Brain microvascular endothelial cell (primary cell): ENCODE data around the gene SAMD1.

Source experiments
- DNase-seq: peaks from one replicate; pipeline ENCODE4 v3.0.0-alpha.2; 2020
- H3K27ac ChIP-seq: fragments of 250-450 bp; sonication (Bioruptor Pico); 2 replicates; pipeline ENCODE4 v1.5.1; 2020; ENCODE audit warnings: mild to moderate bottlenecking, moderate library complexity
- H3K27me3 ChIP-seq: fragments of 250-450 bp; sonication (Bioruptor Pico); replicated peaks from 2 replicates; pipeline ENCODE4 v1.5.1; 2020; ENCODE audit warnings: mild to moderate bottlenecking
- H3K36me3 ChIP-seq: fragments of 250-450 bp; sonication (Bioruptor Pico); replicated peaks from 2 replicates; pipeline ENCODE4 v1.5.1; 2020; ENCODE audit warnings: mild to moderate bottlenecking
- H3K4me3 ChIP-seq: 2 replicates; pipeline ENCODE4 v1.5.1; 2011; ENCODE audit warnings: low read depth, mild to moderate bottlenecking, control low read depth, low read length, moderate library complexity
- in situ Hi-C: cut with HindIII; loops from 2 replicates; pipeline ENCODE4 v1.10.0; 2017; ENCODE audit warnings: low sequenced_read_pairs, low pct_ligation_motif_present
- TF ChIP-seq, protein P1 (sequence below): IDR thresholded peaks from 2 replicates; pipeline ENCODE4 v1.5.1; 2011; ENCODE audit warnings: low read depth, mild to moderate bottlenecking, moderate library complexity, low read length, control low read depth, inconsistent platforms; ENCODE audit errors: missing control alignments

The SAMD1 gene

GRCh38 chr19:14059093-14059480, 31.5 kb downstream of the SAMD1 start:
- Histone ChIP-seq H3K4me3 (no peak overlapping the region), H3K27me3 (peaks cover 12% of the 10 kb centered on the region), H3K27ac (no peak overlapping the region), H3K36me3 (no peaks in the 10 kb centered on the region)
- in situ Hi-C loops: no loop called here
- TF ChIP-seq, protein P1, sequence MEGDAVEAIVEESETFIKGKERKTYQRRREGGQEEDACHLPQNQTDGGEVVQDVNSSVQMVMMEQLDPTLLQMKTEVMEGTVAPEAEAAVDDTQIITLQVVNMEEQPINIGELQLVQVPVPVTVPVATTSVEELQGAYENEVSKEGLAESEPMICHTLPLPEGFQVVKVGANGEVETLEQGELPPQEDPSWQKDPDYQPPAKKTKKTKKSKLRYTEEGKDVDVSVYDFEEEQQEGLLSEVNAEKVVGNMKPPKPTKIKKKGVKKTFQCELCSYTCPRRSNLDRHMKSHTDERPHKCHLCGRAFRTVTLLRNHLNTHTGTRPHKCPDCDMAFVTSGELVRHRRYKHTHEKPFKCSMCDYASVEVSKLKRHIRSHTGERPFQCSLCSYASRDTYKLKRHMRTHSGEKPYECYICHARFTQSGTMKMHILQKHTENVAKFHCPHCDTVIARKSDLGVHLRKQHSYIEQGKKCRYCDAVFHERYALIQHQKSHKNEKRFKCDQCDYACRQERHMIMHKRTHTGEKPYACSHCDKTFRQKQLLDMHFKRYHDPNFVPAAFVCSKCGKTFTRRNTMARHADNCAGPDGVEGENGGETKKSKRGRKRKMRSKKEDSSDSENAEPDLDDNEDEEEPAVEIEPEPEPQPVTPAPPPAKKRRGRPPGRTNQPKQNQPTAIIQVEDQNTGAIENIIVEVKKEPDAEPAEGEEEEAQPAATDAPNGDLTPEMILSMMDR: peak; percentile 88
- no peak for DNase-seq

DNA sequence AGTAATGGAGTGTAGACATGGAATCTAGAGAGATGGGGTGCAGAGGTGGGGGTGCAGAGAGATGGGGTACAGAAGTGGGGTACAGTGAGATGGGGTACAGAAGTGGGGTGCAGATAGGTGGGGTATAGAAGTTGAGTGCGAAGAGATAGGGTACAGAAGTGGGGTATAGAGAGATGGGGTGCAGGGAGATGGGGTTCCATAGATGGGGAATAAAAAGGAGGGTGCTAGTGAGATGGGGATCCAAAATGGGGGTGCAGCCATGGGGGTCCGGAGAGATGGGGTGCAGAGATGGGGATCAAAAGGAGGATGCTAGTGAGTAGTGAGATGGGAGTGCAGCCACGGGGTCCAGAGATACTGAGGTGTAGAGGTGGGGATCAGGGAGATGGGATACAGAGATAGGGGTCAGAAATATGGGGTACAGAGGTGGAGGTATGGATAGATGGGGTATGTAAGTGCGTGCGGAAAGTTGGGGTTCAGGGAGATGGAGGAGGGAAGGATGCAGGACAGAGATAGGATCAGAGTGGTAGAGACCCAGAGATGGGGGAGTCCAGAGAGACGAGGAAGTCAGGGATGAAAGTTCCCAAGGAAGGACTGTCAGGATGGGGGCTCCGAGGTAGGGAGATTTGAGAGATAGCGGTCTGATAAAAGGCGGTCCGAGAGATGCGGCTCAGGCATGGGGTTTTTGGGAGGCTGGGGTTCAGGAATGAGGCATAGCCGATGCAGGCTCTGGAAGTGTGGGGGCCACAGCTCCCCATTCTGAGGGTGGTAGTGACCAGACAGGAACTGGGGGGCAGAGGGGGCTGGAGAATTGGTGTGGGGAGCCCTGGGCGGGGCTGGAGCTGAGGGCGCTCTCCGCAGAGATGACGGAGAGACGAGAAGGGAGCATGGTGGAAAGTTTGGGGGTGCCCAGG, 32.1 kb downstream of the SAMD1 start:
- peaks cover 12% of the 10 kb centered on the region for H3K27me3 ChIP-seq
- H3K4me3 ChIP-seq: no peak overlapping the region
- TF ChIP-seq, protein P1: no peak
- no peaks in the 10 kb centered on the region for H3K36me3 ChIP-seq
- in situ Hi-C loops: no loop called here
- DNase-seq: no peak
- H3K27ac ChIP-seq: no peak overlapping the region

DNA sequence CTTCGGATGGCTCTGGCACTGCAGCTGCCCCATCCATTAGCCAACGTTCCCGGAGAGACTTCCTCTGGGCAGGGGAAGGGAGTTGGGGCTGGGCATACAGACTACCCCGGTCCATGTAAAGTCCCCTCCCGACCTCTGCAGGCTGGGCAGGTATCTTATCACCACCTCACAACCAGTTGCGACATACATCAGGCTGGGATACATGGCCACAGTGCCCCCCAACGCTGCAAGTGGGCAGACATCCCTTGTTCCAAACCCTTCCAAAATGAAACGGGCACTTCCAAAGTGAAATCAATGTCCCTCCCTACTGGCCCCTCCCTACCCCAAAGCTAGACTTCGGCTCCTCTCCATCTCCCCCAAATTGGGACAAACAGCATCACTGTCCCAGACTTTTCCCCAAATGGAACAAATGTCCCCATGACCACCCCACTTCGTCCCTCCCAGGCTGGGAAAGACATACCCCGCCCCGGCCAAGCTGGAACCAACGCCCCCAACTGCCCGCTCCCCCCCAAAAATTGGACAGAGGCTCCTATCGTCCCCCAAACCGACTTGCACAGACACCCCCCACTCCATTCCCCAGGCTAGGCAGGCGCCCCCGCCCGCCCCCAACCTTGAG, 33.7 kb downstream of the SAMD1 start:
- in situ Hi-C loops: no loop called here
- no peak for DNase-seq
- Histone ChIP-seq H3K27ac (no peak overlapping the region), H3K4me3 (peak overlapping the region; percentile 30), H3K36me3 (no peaks in the 10 kb centered on the region), H3K27me3 (peaks cover 12% of the 10 kb centered on the region)
- TF ChIP-seq, protein P1: no peak

DNA sequence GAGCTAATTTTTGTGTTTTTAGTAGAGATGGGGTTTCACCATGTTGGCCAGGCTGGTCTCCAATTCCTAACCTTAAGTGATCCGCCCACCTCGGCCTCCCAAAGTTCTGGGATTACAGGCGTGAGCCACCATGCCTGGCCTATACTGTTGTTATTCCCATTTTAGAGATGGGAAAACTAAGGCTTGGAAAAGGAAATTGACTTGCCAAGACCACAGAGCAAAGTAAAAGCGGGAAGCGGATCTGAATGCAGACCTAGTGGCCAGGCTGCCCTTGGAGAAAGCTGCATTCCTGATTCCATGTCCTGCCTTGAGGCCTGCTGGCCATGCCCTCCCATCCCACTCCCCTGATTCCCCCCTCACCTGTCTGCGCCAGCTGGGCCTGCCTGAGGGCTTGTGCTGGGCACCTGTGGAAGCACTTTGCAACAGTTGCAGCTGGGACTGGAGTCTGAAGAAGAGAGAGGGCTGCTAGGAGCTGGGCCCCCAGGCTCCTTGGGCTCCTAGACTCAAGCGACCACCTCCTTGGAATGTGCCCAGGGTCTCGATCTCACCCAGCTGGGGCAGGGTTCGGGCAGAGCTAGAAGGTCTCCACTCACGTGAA, 34.4 kb downstream of the SAMD1 start:
- H3K27ac ChIP-seq: no peak overlapping the region
- H3K27me3 ChIP-seq: peaks cover 12% of the 10 kb centered on the region
- H3K4me3 ChIP-seq: no peak overlapping the region
- in situ Hi-C loops: no loop called here
- no peak for DNase-seq
- TF ChIP-seq, protein P1: no peak
- no peaks in the 10 kb centered on the region for H3K36me3 ChIP-seq

DNA sequence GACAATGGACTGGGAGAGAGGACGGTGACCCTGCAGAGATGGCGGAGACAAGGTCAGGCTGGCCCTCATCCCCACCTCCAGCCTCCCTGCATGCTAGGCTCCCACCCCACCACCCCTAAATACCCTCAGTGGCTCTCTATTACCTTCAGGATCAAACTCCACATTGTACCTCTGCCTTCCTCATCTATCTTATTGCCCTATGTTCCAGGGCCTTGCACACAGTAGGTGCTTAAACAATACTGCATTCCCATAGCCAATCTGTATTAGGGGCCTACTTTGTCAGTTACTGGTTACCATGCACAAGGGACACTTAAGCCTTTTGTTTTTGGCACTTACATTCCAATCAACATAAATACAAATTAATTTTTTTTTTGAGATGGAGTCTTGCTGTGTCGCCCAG, 35.2 kb downstream of the SAMD1 start:
- no peak overlapping the region for H3K27ac ChIP-seq
- no peaks in the 10 kb centered on the region for H3K36me3 ChIP-seq
- in situ Hi-C loops: no loop called here
- no peak overlapping the region for H3K4me3 ChIP-seq
- DNase-seq: no peak
- TF ChIP-seq, protein P1: no peak
- peaks cover 11% of the 10 kb centered on the region for H3K27me3 ChIP-seq
